RWPE2 (cell line): ENCODE results near the gene SPRN.
"Not testable (repeated sequence)": the region's sequence is repeated elsewhere in the genome, so short reads cannot be mapped to it uniquely, and the experiment has no call there.

ENCODE experiments used
- ATAC-seq: fragments of 200-7000 bp; cut with Tn5 transposase; 3 replicates; pipeline ENCODE4 v1.9.1; 2021; ENCODE audit warnings: low read depth
- DNase-seq: peaks from one replicate; pipeline ENCODE4 v3.0.0-alpha.2; 2020; ENCODE audit warnings: low spot score
- H3K27ac ChIP-seq: fragments of 450-650 bp; 2 replicates; pipeline ENCODE4 v1.5.1; 2017; ENCODE audit warnings: mild to moderate bottlenecking; ENCODE audit not compliant: poor library complexity, severe bottlenecking
- H3K27me3 ChIP-seq: fragments of 250-450 bp; sonication (Bioruptor Pico); 2 replicates; pipeline ENCODE4 v1.5.1; 2021; ENCODE audit warnings: mild to moderate bottlenecking, moderate library complexity; ENCODE audit not compliant: insufficient read depth, poor library complexity, severe bottlenecking
- H3K36me3 ChIP-seq: fragments of 250-450 bp; sonication (Bioruptor Pico); 2 replicates; pipeline ENCODE4 v1.5.1; 2020; ENCODE audit warnings: low read depth, mild to moderate bottlenecking, moderate library complexity
- H3K4me1 ChIP-seq: fragments of 250-450 bp; sonication (Bioruptor Pico); 2 replicates; pipeline ENCODE4 v1.5.1; 2021; ENCODE audit warnings: mild to moderate bottlenecking, moderate library complexity; ENCODE audit not compliant: insufficient read depth, poor library complexity, severe bottlenecking
- H3K4me3 ChIP-seq: fragments of 250-450 bp; sonication (Bioruptor Pico); 2 replicates; pipeline ENCODE4 v1.5.1; 2021; ENCODE audit warnings: mild to moderate bottlenecking, moderate library complexity; ENCODE audit not compliant: severe bottlenecking
- H3K9me3 ChIP-seq: fragments of 250-450 bp; sonication (Bioruptor Pico); 2 replicates; pipeline ENCODE4 v1.5.1; 2021; ENCODE audit warnings: mild to moderate bottlenecking, moderate library complexity; ENCODE audit not compliant: severe bottlenecking
- TF ChIP-seq, protein P1 (sequence below): fragments of 450-650 bp; IDR thresholded peaks from one replicate; pipeline ENCODE4 v1.5.1; 2017; ENCODE audit warnings: mild to moderate bottlenecking, moderate library complexity; ENCODE audit not compliant: poor library complexity, severe bottlenecking

The SPRN gene

DNA sequence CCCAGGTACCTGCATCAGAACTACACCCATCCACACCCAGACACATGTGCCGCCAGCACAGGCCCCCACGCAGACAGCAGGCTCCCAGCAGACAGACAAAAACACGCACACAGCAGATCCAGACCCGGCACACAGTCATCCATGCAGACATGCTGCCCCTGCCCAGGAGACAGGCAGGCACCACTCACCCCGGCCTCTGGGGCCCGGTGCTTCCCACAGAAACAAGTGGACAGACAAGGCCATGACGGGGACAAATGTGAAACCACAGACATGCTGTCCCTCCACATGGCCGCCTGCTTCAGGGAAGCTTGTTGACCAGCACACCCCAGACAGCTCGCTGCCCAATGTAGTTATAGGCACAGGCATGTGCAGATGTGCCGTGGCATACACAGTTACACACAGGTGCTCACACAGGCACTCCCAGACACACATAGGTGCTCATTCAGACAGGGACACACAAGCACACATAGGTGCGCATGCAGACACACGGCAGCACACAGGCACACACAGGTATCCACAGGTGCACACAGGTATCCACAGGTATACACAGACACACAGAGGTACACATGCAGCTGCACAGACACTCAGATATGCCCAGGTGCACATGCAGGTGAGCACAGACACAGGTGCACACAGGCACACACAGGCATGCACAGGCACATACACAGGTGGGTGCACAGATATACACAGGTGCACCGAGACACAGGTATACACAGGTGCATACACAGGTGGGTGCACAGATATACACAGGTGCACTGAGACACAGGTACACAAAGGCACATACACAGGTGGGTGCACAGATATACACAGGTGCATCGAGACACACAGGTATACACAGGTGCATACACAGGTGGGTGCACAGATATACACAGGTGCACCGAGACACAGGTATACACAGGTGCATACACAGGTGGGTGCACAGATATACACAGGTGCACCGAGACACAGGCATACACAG lies 18.8 kb upstream of the SPRN start:
- Histone ChIP-seq H3K4me1 (no peaks in the 10 kb centered on the region), H3K27ac (no peak overlapping the region), H3K27me3 (no peaks in the 10 kb centered on the region), H3K4me3 (no peak overlapping the region), H3K9me3 (peaks cover 11% of the 10 kb centered on the region), H3K36me3 (no peaks in the 10 kb centered on the region)
- no peak for ATAC-seq
- no peak for DNase-seq
- TF ChIP-seq, protein P1, sequence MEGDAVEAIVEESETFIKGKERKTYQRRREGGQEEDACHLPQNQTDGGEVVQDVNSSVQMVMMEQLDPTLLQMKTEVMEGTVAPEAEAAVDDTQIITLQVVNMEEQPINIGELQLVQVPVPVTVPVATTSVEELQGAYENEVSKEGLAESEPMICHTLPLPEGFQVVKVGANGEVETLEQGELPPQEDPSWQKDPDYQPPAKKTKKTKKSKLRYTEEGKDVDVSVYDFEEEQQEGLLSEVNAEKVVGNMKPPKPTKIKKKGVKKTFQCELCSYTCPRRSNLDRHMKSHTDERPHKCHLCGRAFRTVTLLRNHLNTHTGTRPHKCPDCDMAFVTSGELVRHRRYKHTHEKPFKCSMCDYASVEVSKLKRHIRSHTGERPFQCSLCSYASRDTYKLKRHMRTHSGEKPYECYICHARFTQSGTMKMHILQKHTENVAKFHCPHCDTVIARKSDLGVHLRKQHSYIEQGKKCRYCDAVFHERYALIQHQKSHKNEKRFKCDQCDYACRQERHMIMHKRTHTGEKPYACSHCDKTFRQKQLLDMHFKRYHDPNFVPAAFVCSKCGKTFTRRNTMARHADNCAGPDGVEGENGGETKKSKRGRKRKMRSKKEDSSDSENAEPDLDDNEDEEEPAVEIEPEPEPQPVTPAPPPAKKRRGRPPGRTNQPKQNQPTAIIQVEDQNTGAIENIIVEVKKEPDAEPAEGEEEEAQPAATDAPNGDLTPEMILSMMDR, result no peak

DNA sequence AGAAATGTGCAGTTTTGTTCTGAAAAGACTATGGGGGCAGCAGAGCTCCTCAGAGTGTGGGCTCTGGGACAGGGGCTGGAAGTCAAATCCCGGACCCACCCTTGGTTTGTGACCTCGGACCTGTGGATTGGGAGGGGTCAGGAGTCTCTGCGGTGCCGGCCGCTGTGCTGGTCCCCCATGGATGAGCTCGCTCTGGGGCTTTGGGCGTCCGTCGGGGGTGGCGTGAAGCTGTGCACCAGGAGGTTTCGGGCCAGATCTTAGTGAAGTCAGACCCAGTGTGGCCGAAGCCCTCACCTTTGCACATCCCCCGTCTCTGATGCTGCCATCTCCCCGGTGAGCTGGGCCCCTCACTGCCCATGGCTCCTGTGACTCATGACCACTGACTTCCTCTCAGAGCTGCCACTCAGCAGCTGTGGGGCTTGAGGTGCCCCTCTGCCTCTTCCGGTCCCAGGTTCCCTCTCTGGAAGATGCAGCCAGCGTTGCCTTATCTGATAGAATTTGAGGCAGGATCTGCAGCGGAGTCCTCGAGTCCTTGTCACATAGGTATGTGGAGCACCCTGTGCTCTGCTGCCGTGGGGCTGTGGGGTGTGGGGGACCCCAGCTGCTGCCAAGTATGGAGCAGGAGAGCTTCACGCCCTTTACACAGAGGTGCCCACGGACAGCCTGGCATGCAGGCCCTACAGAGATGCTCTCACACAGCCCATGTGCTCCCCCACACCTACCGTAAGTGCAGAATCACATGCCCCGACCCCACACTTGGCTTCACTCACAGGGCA lies 18.0 kb upstream of the SPRN start:
- ATAC-seq (no peak), DNase-seq (no peak)
- TF ChIP-seq, protein P1, result no peak
- Histone ChIP-seq H3K27ac (no peak overlapping the region), H3K4me3 (no peak overlapping the region), H3K36me3 (no peaks in the 10 kb centered on the region), H3K27me3 (no peaks in the 10 kb centered on the region), H3K4me1 (no peaks in the 10 kb centered on the region), H3K9me3 (peaks cover 2% of the 10 kb centered on the region)

DNA sequence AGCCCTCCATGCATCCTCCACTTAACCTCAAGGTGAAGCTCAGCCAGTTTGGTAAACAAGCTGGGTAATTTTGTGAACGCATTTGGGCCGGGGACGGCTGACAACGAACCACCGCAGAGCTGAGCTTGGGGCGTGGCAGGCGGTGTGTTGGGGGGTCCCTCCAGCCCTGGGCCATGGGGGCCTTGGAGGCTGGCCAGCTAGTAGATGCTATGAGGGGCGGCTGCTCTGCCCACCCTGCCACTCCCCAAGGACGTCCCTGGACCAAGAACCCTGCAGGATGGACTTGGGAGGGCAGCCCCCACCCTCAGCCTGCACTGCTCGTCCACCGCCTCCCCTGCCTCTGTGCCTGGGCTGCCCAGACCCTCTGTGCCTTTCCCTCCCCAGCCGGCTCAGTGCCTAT lies 17.4 kb upstream of the SPRN start:
- TF ChIP-seq, protein P1, result no peak
- Histone ChIP-seq H3K27ac (no peak overlapping the region), H3K4me3 (no peak overlapping the region), H3K36me3 (no peaks in the 10 kb centered on the region), H3K27me3 (no peaks in the 10 kb centered on the region), H3K4me1 (no peaks in the 10 kb centered on the region), H3K9me3 (no peaks in the 10 kb centered on the region)
- DNase-seq, result no peak
- no peak for ATAC-seq

DNA sequence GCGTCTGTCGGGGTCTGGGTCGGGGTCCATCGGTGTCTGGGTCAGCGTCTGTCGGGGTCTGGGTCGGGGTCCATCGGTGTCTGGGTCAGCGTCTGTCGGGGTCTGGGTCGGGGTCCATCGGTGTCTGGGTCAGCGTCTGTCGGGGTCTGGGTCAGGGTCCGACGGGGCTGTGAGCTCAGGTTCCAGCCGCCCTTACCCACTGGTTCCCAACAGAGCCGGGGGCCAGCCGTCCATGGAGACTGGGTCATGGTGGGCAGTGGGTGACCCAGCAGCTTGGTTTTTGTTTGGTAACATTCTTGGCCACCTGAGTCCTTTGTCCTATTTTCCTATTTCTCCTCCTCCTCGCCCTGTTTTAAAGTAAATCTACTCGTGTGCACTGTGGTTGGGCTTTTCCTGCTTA lies 16.9 kb upstream of the SPRN start:
- H3K27ac ChIP-seq, H3K4me1 ChIP-seq, H3K4me3 ChIP-seq, H3K36me3 ChIP-seq, H3K27me3 ChIP-seq, H3K9me3 ChIP-seq, ATAC-seq, DNase-seq: not testable (repeated sequence)

DNA sequence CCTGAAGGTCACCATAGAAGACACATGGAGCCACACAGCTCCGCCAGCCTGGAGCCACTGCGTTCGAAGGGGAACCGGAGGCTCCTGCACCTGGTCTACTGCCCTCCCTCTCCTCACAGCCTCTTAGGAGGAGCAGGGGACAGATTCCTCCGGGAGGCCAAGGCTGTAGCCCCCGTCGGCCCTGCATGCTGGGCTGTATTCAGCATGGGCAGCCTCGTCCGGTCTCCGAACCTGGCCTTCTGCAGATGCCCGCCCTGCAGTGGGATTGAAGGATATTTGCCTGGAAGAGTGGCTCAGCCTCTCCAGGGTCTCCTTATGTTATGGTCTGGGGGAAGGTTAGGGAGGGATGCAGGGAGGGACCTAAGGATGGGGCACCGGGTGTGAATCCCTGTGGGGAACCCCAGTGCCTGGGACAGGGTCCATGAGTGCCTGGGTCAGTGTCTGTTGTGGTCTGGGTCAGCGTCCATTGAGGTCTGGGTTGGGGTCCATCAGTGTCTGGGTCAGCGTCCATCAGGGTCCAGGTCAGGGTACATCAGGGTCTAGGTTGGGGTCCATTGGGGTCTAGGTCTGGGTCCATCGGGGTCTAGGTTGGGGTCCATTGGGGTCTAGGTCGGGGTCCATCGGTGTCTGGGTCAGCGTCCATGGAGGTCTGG lies 16.3 kb upstream of the SPRN start:
- no peak for DNase-seq
- Histone ChIP-seq H3K27ac (no peak overlapping the region), H3K9me3 (no peaks in the 10 kb centered on the region), H3K4me1 (no peaks in the 10 kb centered on the region), H3K27me3 (no peaks in the 10 kb centered on the region), H3K36me3 (no peaks in the 10 kb centered on the region), H3K4me3 (no peak overlapping the region)
- TF ChIP-seq, protein P1, result no peak
- ATAC-seq, result no peak
